ENCODE data around the gene RBPMS2. TPM values are rescaled to one million over a fixed set of nuclear protein-coding genes. Genes with fewer than 3 reads are reported as not detected.
A peak's percentile ranks its signal among the peaks of the same experiment; 100 is the strongest.

RBPMS2 gene
- total RNA-seq, 1 experiment from 2014 or later: not detected

DNA sequence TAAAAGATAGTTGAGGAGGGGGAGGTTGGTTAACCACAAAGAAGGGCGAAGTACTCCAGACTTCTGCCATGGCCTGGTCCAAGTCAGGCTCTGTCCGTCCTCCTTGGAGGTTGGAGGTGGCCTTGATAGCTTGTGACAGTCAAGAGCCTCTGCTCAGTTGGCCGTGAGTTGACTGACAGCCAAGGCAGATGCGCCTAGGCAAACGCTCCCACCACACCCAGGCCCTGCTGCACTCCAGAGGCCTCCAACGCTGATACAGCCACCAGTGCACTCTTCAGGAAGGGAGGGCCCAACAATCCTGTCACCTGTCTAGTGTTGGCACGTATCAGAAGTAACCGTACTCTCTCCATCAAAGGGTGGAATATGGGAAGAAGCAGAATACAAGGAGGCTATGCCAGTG, 9.3 kb downstream of the RBPMS2 start:
- Histone ChIP-seq H3K4me3 (no peak overlapping the region), H3K36me3 (no peaks in the 10 kb centered on the region), H3K9me3 (no peaks in the 10 kb centered on the region), H3K27me3 (no peaks in the 10 kb centered on the region)
- DNase-seq: no peak

DNA sequence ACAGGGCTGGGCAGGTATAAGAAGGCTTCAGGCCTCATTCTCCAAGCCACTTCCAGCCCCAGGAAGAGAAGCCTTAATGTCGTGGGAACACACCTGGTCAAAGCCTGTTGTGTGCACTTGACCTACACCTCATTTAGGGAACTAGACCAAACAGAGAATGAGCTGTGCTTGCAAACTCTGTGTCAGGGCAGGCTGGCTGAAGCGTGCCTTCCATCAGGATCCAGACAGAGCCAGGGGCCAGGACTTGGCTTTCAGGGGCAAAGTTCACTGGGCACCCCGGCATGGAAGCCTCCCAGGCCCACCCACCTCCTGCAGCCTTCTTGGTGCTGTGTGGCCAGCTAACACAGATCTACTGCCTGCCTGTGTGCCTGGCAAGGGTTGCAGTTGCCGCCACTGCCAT, 11.5 kb downstream of the RBPMS2 start:
- H3K9me3 ChIP-seq: no peaks in the 10 kb centered on the region
- no peak overlapping the region for H3K4me3 ChIP-seq
- no peaks in the 10 kb centered on the region for H3K27me3 ChIP-seq
- no peak for DNase-seq
- H3K36me3 ChIP-seq: no peaks in the 10 kb centered on the region

DNA sequence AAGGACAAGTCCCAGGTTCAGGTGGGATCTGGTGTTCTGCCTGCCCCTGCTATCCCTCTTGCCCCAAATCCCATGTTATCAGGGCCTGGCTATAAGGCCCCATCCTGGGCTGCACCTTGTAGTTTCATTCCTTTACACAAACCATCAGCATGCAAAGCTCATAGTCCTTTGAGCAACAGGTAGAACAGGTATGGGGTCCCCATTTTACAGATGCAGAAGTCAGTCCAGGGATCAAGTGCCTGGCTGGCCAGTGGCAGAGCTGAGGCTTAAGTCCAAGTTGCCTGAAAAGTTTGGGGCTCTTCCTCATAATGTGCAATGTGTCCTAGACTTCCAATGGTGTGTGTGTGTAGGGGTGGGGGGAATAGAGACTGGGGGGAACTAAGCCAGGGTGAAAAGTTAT, 11.9 kb downstream of the RBPMS2 start:
- Histone ChIP-seq H3K27me3 (no peaks in the 10 kb centered on the region), H3K36me3 (no peaks in the 10 kb centered on the region), H3K9me3 (no peaks in the 10 kb centered on the region), H3K4me3 (no peak overlapping the region)
- no peak for DNase-seq

DNA sequence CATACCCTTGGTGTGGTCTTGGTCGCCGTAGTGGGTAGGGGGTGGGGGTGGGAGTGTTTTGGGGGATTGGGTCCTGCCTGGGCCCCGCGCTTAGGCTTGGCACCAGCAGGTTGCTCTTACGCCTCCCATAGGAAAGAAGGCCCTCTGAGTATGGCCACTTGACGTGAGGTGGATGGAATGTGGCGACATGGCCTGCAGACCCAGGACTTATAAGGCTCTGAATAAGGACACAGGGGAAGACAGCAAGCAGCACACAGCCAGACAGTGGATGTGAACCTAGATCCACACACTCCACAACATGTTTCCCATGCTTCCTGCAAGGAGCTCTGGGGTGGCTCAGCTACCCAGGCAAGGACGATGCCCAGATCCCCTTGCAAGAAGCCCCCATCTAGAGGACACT, 12.4 kb downstream of the RBPMS2 start:
- DNase-seq: no peak
- H3K9me3 ChIP-seq: no peaks in the 10 kb centered on the region
- H3K27me3 ChIP-seq: no peaks in the 10 kb centered on the region
- H3K4me3 ChIP-seq: no peak overlapping the region
- no peaks in the 10 kb centered on the region for H3K36me3 ChIP-seq

DNA sequence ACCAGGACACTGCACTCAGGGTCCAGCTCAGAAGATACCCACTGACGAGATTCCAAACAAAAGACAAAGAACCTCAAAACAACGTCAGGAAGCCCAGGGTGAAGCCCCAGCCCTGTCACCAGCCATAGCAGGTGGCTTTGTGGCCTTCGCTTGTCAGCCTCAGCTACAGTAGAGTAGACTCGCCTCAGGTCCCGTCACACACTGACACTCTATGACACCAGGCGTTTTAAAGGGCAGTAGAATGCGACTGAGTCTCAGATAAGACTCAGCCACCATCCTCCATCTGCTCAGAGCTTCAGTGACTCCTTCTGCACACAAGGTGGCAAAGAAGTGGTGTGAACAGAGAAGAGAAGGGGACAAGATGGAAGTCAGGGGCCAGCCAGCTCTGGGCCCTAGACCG, 12.8 kb downstream of the RBPMS2 start:
- Histone ChIP-seq H3K4me3 (no peak overlapping the region), H3K9me3 (no peaks in the 10 kb centered on the region), H3K36me3 (no peaks in the 10 kb centered on the region), H3K27me3 (no peaks in the 10 kb centered on the region)
- DNase-seq: no peak

DNA sequence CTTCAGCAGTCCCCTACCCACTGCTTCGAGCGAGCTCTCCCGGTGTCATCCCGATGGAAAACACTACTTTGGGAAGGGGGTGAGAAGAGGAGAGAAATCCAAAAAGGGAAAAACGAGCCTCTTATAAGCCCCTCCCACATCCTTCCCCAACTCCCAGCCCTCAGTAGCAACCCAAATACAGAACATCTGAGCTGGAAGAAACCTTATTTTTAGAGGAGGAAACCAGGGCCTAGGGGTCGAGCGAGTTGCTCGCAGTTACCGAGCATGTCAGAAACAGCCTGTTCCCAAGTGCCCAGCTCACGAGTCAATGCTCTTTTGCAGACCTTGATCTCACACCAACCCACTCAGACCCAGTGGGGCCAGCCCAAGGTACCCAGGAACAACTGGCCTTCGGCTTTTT, 14.2 kb downstream of the RBPMS2 start:
- no peaks in the 10 kb centered on the region for H3K9me3 ChIP-seq
- DNase-seq: no peak
- no peaks in the 10 kb centered on the region for H3K36me3 ChIP-seq
- H3K27me3 ChIP-seq: no peaks in the 10 kb centered on the region
- H3K4me3 ChIP-seq: no peak overlapping the region

DNA sequence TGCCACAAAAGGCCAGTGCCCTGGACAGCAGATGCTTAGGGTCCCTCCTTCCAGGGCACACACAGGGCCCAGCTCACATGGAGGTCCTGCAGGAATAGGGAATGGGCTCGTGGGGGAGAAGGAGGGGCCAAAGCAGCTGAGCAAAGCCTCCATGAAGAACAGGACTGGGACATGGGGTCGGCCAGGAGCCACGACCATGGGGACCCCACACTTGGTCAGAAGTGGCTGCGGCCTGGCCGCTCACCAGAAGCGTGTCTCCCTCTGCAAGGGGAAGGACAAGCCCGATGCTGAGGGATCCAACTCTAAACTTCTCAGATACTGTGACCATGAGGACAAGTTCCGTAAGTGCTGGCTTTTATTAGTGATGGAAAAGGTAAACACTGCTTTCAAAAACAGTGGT, 15.3 kb downstream of the RBPMS2 start:
- no peak overlapping the region for H3K4me3 ChIP-seq
- H3K36me3 ChIP-seq: no peaks in the 10 kb centered on the region
- DNase-seq: no peak

DNA sequence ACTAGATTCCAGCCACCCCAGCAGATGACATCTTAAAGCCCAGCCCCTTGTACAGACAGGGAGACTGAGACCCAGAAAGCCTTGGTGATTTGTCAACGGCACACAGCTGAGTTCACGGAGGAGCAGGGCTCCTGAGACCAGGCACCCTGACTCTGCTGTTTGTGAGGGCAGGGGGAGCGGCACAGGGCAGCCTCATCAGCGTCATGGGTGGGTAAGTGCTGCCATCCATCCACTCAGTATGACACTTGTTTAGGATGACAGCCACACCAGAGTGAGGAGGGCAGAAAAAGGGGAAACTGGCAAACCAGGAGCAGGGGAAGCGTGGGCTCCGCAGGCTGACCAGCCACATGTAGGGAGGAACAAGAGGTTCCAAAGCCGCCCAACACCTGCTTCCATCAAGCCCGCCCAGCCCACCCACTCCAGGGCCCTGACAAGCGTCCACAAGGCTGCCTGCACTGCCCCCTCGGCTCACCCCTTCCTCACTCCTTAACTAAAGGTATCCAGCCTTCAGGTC, 19.9 kb downstream of the RBPMS2 start:
- no peak for DNase-seq
- H3K9me3 ChIP-seq: no peaks in the 10 kb centered on the region

More for the DNA sequence above, 15.3 kb downstream of the RBPMS2 start:
- Histone ChIP-seq H3K27me3 (no peaks in the 10 kb centered on the region), H3K9me3 (no peaks in the 10 kb centered on the region)

DNA sequence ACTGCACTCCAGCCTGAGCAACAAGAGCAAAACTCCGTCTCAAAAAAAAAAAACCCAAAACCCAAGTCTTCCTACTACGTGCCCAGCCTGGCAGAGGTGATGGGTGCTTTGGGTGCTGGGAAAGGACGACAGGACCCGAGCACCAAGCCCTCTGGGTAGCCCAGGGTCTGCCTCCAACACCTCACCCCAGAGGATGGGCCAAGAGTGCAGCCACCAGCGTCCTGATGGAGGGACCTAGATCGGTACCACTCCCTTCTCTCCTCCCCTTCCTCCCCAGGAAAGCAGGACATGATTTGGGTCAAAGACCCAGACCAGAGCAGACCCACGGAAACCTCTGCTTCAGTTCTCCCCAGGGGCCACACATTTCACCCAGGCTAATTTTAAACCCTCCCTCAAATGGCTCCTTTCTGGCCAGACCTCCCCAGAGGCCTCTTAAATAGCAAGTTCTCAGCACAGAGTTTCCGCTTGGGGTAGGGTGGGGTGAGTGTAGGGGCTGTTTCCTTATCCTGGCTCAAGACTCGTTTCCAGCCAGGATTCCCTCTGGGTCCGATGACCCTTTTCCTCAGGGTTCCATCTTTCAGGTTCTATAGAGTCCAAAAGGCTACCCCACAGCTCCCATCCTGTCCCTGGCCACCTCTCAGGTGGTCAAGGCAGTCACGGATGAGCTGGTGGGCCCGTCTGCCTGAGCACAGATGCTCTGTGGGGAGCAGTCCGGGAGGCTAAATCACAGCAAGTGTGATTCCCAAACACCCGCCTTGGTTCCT, 20.5 kb downstream of the RBPMS2 start:
- H3K9me3 ChIP-seq: no peaks in the 10 kb centered on the region
- H3K27me3 ChIP-seq: no peaks in the 10 kb centered on the region
- no peak overlapping the region for H3K4me3 ChIP-seq
- no peak for DNase-seq
- H3K36me3 ChIP-seq: no peaks in the 10 kb centered on the region

More for the DNA sequence above, 19.9 kb downstream of the RBPMS2 start:
- Histone ChIP-seq H3K4me3 (no peak overlapping the region), H3K36me3 (no peaks in the 10 kb centered on the region), H3K27me3 (no peaks in the 10 kb centered on the region)

DNA sequence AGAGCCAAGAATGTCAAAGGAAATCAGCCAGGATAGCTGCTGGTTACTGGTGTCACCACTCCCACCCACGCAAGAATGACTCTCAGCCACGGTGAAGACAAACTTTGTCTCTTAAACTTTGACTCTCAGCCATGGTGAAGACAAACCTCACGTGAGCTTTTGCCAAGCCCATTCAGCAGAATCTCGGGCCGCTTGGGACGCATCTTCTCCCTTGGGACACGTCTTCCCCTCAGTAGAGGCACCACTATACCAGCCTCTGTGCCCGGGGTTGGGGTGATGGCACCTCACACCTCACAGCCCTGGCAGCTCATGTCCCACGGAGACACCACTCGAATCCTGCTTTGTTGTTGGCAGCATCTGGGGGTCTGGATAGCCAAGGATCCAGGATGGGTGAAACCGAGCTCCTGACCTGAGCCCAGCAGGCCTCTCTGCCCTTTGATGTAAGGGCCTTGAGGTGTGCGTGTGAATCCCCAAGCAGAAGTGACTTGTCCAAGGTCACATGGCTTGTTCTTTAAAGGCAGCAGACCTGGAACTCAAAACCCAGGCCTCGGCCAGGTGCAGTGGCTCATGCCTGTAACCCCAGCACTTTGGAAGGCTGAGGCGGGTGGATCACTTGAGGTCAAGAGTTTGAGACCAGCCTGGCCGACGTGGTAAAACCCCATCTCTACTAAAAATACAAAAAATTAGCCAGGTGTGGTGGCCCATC, 21.8 kb downstream of the RBPMS2 start:
- Histone ChIP-seq H3K4me3 (no peak overlapping the region), H3K36me3 (no peaks in the 10 kb centered on the region), H3K27me3 (no peaks in the 10 kb centered on the region), H3K9me3 (no peaks in the 10 kb centered on the region)
- DNase-seq: no peak

DNA sequence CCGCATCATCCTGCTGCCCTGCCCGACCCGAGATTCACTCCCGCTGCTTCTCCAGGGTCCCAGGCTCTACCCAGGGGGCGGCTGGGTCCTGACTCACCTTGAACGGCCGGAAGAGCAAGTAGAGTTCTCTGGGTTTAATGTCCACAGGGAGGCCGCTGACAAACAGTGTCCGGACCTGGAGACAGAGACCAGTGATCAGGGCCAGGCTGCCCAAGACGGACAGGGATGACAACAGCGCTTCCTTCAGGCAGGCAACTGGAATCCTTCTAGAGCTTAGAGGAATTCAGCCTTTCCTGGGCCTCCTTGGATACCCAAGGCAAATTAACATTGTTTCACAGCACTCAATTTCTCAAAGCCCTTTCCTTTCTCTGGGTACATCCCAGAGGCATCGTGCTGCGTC, 23.9 kb downstream of the RBPMS2 start:
- Histone ChIP-seq H3K9me3 (no peaks in the 10 kb centered on the region), H3K27me3 (no peaks in the 10 kb centered on the region), H3K36me3 (no peaks in the 10 kb centered on the region), H3K4me3 (no peak overlapping the region)
- no peak for DNase-seq

DNA sequence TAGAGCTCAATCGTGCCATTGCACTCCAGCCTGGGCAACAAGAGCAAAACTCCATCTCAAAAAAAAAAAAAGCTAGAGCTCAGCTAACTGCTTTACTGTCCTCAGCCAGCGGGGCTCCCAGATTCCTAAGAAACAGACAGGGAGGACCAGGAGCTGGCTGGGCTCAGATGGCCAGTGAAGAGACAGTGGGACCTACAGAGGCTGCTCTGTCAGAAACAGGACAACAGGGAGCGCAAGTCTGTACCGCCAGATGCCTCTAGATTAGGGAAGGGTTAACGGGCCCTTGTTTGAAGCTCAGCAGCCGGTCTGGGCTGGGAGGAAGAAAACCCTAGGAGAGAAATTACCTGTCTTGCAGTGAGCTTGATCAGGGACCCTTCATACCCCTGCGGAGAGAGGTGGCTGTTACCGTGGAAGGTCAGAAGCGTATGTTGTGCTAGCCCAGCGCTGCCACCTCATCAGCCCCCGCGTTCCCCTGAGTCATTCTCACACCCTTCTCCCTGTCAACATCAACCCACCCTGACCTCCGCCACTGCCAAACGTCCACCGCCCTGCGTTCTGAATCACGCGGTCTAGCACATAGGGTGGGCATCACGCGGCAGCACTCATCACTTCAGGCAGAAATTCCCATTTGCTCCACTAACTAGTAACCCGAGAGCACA, 25.3 kb downstream of the RBPMS2 start:
- H3K27me3 ChIP-seq: no peaks in the 10 kb centered on the region
- H3K36me3 ChIP-seq: no peaks in the 10 kb centered on the region
- no peak for DNase-seq
- H3K4me3 ChIP-seq: no peak overlapping the region
- no peaks in the 10 kb centered on the region for H3K9me3 ChIP-seq

DNA sequence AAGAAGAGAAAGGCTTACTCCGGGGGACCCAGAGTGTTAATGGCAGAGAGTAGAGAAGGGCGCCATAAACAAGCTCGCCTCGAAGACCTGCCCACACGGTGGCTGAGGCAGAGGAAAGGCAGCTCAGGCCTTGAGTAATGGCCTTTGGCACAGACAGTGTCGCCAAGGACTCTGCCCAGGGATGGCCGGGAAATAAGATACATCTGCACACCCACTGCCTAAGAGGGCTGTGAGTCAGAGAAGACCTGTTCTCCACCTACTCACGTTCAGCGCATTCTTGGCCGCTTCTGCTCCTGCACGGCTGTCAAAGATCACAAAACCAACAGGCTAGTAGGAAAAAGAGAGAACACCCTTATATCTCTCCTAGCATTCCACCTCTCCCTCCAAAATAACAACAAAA, 26.2 kb downstream of the RBPMS2 start:
- no peak overlapping the region for H3K4me3 ChIP-seq
- DNase-seq: peak; percentile 57
- no peaks in the 10 kb centered on the region for H3K27me3 ChIP-seq
- H3K9me3 ChIP-seq: no peaks in the 10 kb centered on the region
- H3K36me3 ChIP-seq: no peaks in the 10 kb centered on the region

DNA sequence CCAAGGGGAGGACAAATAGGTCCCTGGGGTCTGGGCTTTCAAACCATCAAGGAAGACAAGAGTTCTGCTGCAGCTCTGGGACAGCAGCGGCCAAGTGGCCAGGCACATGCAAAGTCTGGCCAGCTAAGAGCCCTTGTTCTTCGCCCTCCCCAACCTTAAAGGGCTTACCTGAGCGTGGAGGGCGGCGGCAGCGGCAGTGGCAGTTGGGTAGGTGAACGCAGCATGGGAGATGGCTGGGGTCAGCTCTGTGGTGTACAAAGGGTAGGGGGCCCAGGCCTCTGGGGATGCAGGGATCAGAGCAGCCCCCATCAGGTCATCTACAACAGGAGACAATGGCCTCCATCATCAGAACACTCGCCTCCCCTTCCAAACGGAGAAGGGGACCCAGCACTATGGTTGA, 27.1 kb downstream of the RBPMS2 start:
- no peak overlapping the region for H3K4me3 ChIP-seq
- H3K9me3 ChIP-seq: no peaks in the 10 kb centered on the region
- no peaks in the 10 kb centered on the region for H3K36me3 ChIP-seq
- DNase-seq: no peak
- no peaks in the 10 kb centered on the region for H3K27me3 ChIP-seq

DNA sequence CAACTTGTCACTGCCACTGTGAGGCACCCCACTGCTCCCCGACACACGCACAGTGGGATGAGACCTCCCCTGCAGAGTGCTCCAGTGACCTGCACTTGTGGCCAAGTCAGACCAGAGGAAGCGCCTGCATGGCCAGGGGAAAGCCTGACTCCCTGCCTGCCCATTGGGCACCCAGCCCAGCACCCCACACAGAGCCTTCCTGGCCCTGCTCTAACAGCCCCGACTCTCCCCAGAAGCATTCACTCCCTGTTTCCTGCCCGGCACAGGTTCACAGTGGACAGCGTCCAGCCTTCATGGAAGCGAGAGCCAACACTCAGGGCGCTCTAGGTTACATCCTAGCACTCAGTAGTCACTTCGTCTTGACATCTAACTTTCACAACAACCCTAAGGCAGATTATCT, 27.8 kb downstream of the RBPMS2 start:
- Histone ChIP-seq H3K9me3 (no peaks in the 10 kb centered on the region), H3K36me3 (no peaks in the 10 kb centered on the region), H3K4me3 (no peak overlapping the region), H3K27me3 (no peaks in the 10 kb centered on the region)
- DNase-seq: no peak

DNA sequence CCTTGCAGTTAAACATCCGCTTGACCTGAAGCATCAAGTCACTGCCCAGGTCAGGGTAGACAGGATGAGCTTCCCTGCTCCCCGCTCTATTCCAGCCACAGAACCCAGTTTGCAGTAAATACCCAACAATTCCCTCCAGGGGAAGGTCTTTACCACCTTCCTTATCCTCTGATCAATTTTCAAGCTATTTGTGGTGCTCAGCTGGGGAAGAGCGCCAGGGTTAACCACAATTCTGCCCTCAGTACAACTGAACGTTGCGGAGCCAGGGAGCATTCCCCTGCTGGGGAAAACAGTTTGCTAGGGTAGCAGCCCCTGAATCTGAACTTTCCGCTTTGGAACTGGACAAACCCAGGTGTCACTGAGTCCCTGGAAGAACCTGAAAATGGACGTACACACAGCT, 28.5 kb downstream of the RBPMS2 start:
- Histone ChIP-seq H3K4me3 (no peak overlapping the region), H3K9me3 (no peaks in the 10 kb centered on the region), H3K27me3 (no peaks in the 10 kb centered on the region), H3K36me3 (no peaks in the 10 kb centered on the region)
- no peak for DNase-seq

DNA sequence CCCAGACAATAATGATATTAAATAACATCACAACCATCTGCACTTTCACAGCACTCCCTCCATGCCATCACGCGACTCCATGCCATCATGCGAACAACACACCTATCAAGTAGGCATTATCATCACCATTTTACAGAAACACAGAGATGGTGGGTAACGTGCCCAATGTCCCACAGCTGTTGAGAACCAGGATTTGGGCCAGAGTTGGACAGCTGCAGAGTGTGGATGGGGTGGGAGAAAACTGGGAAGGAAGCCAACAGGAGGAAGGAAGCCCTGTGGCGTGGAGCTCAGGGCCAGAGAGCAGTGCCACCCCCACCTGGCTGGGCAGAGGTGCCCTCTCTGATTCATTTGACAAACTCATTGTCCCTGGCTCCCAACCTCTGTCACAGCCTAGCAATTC, 29.0 kb downstream of the RBPMS2 start:
- DNase-seq: no peak

More for the DNA sequence above, 29.0 kb downstream of the RBPMS2 start:
- Histone ChIP-seq H3K27me3 (no peaks in the 10 kb centered on the region), H3K36me3 (no peaks in the 10 kb centered on the region), H3K4me3 (no peak overlapping the region), H3K9me3 (no peaks in the 10 kb centered on the region)
